ENCODE data around the gene PTPRT. TPM values are rescaled to one million over a fixed set of nuclear protein-coding genes. Genes with fewer than 3 reads are reported as not detected.

Gene PTPRT
- total RNA-seq, 1 experiment from 2014 or later = 0.13 TPM

DNA sequence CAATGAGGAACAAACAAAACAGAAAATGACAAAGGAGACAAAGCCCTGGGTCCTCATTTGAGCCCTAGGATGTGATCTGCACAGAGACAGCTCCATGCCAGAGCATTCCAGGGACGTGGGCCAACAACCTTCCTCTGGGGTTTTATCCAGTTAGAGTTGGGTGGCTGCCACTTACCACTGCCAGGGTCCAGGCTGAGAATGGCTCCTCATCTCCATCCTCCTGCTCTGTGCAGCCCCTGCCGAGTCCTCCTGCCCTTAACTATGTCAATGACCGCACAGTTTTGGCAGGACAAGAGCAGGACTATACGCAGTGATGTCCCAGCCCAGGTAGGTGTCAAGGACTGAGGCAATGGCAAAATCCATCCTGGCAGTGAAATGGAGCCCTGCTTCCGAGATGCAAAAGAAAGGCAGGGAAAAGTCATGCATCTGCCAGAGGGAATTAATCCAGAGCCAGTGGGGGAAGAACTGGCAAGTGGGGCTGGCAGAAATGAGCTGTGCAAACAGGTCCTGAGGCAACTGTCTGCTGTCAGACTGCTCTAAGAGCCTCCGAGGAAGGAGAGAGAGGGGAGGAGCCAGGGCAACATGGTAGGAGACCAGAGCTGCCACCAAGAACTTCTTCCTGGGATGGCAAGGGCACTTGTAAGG lies 449.4 kb downstream of the PTPRT start:
- no peak overlapping the region for H3K27ac ChIP-seq (ENCODE audit: insufficient read length, low read depth, low read length)
- H3K79me2 ChIP-seq (ENCODE audit: insufficient read depth, low read length) = no peaks in the 10 kb centered on the region
- no peak overlapping the region for H2BK15ac ChIP-seq (ENCODE audit: low read depth, low read length)
- no CpG with 5 or more reads among the region's 6 CpGs for WGBS (ENCODE audit: extremely low coverage, insufficient read length, low lambda C conversion rate)
- H4K20me1 ChIP-seq (ENCODE audit: control insufficient read depth, insufficient read depth, insufficient read length) = no peaks in the 10 kb centered on the region
- TF ChIP-seq, protein P1, sequence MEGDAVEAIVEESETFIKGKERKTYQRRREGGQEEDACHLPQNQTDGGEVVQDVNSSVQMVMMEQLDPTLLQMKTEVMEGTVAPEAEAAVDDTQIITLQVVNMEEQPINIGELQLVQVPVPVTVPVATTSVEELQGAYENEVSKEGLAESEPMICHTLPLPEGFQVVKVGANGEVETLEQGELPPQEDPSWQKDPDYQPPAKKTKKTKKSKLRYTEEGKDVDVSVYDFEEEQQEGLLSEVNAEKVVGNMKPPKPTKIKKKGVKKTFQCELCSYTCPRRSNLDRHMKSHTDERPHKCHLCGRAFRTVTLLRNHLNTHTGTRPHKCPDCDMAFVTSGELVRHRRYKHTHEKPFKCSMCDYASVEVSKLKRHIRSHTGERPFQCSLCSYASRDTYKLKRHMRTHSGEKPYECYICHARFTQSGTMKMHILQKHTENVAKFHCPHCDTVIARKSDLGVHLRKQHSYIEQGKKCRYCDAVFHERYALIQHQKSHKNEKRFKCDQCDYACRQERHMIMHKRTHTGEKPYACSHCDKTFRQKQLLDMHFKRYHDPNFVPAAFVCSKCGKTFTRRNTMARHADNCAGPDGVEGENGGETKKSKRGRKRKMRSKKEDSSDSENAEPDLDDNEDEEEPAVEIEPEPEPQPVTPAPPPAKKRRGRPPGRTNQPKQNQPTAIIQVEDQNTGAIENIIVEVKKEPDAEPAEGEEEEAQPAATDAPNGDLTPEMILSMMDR (conservative IDR thresholded peaks at IDR 0.05) = no peak
- H3K79me1 ChIP-seq (ENCODE audit: insufficient read depth, low read depth, low read length, poor library complexity, severe bottlenecking) = no peaks in the 10 kb centered on the region
- no peak overlapping the region for H3T11ph ChIP-seq (ENCODE audit: low read length)
- no peak overlapping the region for H2AFZ ChIP-seq (ENCODE audit: low read length)
- no peak overlapping the region for H2AK5ac ChIP-seq (ENCODE audit: insufficient read length, low read length)
- H3K14ac ChIP-seq (ENCODE audit: insufficient read depth, low read length) = no peak overlapping the region
- H3K4me1 ChIP-seq (ENCODE audit: insufficient read depth, low read length) = no peaks in the 10 kb centered on the region
- H3K56ac ChIP-seq (ENCODE audit: insufficient read length, low read depth, low read length) = no peak overlapping the region
- H3K27me3 Mint-ChIP-seq (ENCODE audit: low read depth) = peaks cover 9% of the 10 kb centered on the region
- no peaks in the 10 kb centered on the region for H3K27me3 ChIP-seq (ENCODE audit: insufficient read depth, low read length)
- H4K8ac ChIP-seq (replicated peaks; ENCODE audit: insufficient read length, low read depth, low read length) = no peak overlapping the region
- no peak overlapping the region for H3K4me3 Mint-ChIP-seq
- H3K4me2 ChIP-seq (ENCODE audit: insufficient read depth, insufficient read length, low read length) = no peak overlapping the region
- H4K5ac ChIP-seq (ENCODE audit: insufficient read length, low read depth, low read length) = no peak overlapping the region
- H3K23ac ChIP-seq (ENCODE audit: insufficient read length, low read depth, low read length) = no peak overlapping the region
- no peaks in the 10 kb centered on the region for H3K36me3 Mint-ChIP-seq (ENCODE audit: insufficient read depth in 1 of 3, low read depth in 3 of 3)
- no peaks in the 10 kb centered on the region; a peak in 1 of 5 replicates for H3K9me3 Mint-ChIP-seq
- no peaks in the 10 kb centered on the region for H3K23me2 ChIP-seq (ENCODE audit: insufficient read length, low read depth, low read length, poor library complexity, severe bottlenecking)
- no peak for DNase-seq
- no peak overlapping the region for H2BK5ac ChIP-seq (ENCODE audit: insufficient read length, low read length)
- H3K9ac ChIP-seq (ENCODE audit: extremely low read depth, insufficient read length, low read length) = no peak overlapping the region
- H3K4me1 Mint-ChIP-seq = peaks cover 0 to 8% of the 10 kb centered on the region in 2 experiments; a peak in 1 of 4 replicates
- no peak overlapping the region for H2BK20ac ChIP-seq (ENCODE audit: low read depth, low read length, poor library complexity, severe bottlenecking)
- H3K9me3 ChIP-seq (ENCODE audit: control insufficient read depth, low read depth, low read length) = no peaks in the 10 kb centered on the region
- no peak overlapping the region for H2BK120ac ChIP-seq (ENCODE audit: low read depth, low read length, poor library complexity, severe bottlenecking)
- no peak overlapping the region for H4K91ac ChIP-seq (ENCODE audit: insufficient read length, low read depth, low read length)
- no peak overlapping the region for H3K18ac ChIP-seq (ENCODE audit: insufficient read length, low read depth, low read length)
- H3K4ac ChIP-seq (ENCODE audit: low read depth, low read length) = no peak overlapping the region
- no peak overlapping the region for H2BK12ac ChIP-seq (ENCODE audit: insufficient read length, low read depth, low read length)
- H3K27ac Mint-ChIP-seq = no peak overlapping the region
